MV-4-11 (cell line): ENCODE measurements around the gene ECM2.

Experiments
- DNase-seq: peaks from one replicate; lab custom pipeline; 2025; lab: John Stamatoyannopoulos, UW

Gene ECM2

GRCh38 chr9:92500725-92501124 lies 35.1 kb downstream of the ECM2 start:
- no peak for DNase-seq

- no peak for DNase-seq
Measured at GRCh38 chr9:92499701-92500100, 36.1 kb downstream of the ECM2 start.

- DNase-seq: no peak
Measured at GRCh38 chr9:92496396-92497176, 39.2 kb downstream of the ECM2 start.

- no peak for DNase-seq
Measured at GRCh38 chr9:92494856-92495255, 40.9 kb downstream of the ECM2 start.

GRCh38 chr9:92493749-92494387 lies 41.9 kb downstream of the ECM2 start:
- no peak for DNase-seq

- no peak for DNase-seq
Measured at GRCh38 chr9:92492781-92493401, 42.9 kb downstream of the ECM2 start.

GRCh38 chr9:92488681-92489550 lies 46.9 kb downstream of the ECM2 start:
- no peak for DNase-seq

- no peak for DNase-seq
Measured at GRCh38 chr9:92486371-92486770, 49.4 kb downstream of the ECM2 start.

- DNase-seq: no peak
Measured at GRCh38 chr9:92484563-92484962, 51.2 kb downstream of the ECM2 start.

GRCh38 chr9:92483627-92484545 lies 51.9 kb downstream of the ECM2 start:
- DNase-seq: no peak

GRCh38 chr9:92482805-92483204 lies 53.0 kb downstream of the ECM2 start:
- DNase-seq: no peak

GRCh38 chr9:92482329-92482728 lies 53.5 kb downstream of the ECM2 start, which contains the start of gene ASPN:
TSS of gene ASPN (minus strand) at chr9:92482506.
- DNase-seq: no peak

GRCh38 chr9:92480986-92481633 lies 54.7 kb downstream of the ECM2 start:
- DNase-seq: no peak

- no peak for DNase-seq
Measured at GRCh38 chr9:92480291-92480771, 55.5 kb downstream of the ECM2 start.

- no peak for DNase-seq
Measured at GRCh38 chr9:92479346-92479745, 56.4 kb downstream of the ECM2 start.

- DNase-seq: no peak
Measured at GRCh38 chr9:92478783-92479182, 57.0 kb downstream of the ECM2 start.

GRCh38 chr9:92476962-92477361 lies 58.8 kb downstream of the ECM2 start:
- DNase-seq: no peak

GRCh38 chr9:92474587-92474986 lies 61.2 kb downstream of the ECM2 start:
- no peak for DNase-seq

GRCh38 chr9:92468206-92468605 lies 67.6 kb downstream of the ECM2 start:
- no peak for DNase-seq

- DNase-seq: no peak
Measured at GRCh38 chr9:92467511-92467910, 68.3 kb downstream of the ECM2 start.
